Frontal cortex (tissue), 4 donors: ENCODE data around the gene PRKG1. TPM values are rescaled to one million over a fixed set of nuclear protein-coding genes. Genes with fewer than 3 reads are reported as not detected.

ENCODE experiments used
- DNase-seq, 2 donors: peaks; one replicate each; pipeline ENCODE4 v3.0.0; 2012; ENCODE audit warnings: low spot score in 2 of 2
- FAIRE-seq: peaks from 2 replicates; lab custom pipeline; 2012; peaks lifted over from hg19 to GRCh38; lab: Jason Lieb, UNC
- total RNA-seq: library from RNA; depleted of rRNA; stranded (reverse); fragments of >200 nt; gene quantifications from one replicate; pipeline ENCODE4 v1.2.3, GENCODE V29; 2014
- donor health status: control.
- donor health status: control.
- donor health status: control.

PRKG1 gene
- total RNA-seq, 1 donor from 2014 or later = 15.5 TPM

DNA sequence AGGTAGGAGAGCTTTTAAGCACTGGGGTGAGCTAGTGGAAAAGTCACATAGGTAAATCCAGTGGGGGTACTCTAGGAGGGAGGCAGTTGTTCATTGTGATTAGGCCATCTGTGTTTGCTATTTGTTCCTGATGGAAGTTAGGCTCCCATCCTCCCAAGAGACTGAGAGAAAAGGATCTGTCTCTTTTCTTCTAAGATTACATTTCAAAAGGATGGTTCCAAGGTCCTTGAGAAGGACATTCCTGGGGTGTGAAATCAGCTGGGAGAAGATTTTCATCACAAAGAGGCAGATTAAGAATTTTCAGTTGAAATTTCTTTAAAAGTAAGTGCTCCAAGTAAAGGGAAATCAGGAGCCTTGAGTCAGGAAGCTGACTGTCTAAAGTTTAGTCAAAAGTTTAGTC, 835.9 kb downstream of the PRKG1 start:
- DNase-seq = no peak
- no peak for FAIRE-seq

GRCh38 chr10:51910596-51910995, 836.3 kb downstream of the PRKG1 start:
- DNase-seq = no peak
- FAIRE-seq = no peak

GRCh38 chr10:51911723-51912122, 837.4 kb downstream of the PRKG1 start:
- FAIRE-seq = no peak

GRCh38 chr10:51915031-51915542, 840.8 kb downstream of the PRKG1 start:
- FAIRE-seq = no peak

More at GRCh38 chr10:51911723-51912122, 837.4 kb downstream of the PRKG1 start:
- DNase-seq = no peak

GRCh38 chr10:51918440-51918839, 844.2 kb downstream of the PRKG1 start:
- DNase-seq = no peak
- FAIRE-seq = no peak

More at GRCh38 chr10:51915031-51915542, 840.8 kb downstream of the PRKG1 start:
- DNase-seq = no peak

GRCh38 chr10:51918884-51919325, 844.6 kb downstream of the PRKG1 start:
- DNase-seq = no peak

GRCh38 chr10:51920672-51921071, 846.4 kb downstream of the PRKG1 start:
- FAIRE-seq = no peak
- DNase-seq = no peak

More at GRCh38 chr10:51918884-51919325, 844.6 kb downstream of the PRKG1 start:
- FAIRE-seq = no peak

DNA sequence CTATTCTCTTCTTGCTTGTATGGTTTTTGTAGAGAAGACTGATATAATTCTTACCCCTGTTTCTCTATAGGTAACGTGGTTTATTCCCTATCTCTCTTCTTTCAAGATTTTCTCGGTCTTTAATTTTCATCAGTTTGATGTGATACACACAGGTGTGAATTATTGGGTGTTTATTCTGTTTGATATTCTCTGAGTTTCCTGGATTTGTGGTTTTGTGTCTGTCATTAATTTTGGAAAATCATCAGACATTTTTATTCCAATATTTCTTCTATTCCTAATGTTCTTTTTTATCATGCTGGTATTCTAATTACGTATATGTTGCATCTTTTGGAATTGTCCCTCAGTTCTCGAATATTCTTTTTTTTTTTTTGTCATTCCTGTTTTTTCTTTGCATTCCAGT, 850.1 kb downstream of the PRKG1 start:
- no peak for FAIRE-seq
- no peak for DNase-seq

- no peak for FAIRE-seq
Observed at GRCh38 chr10:51926337-51926736, 852.0 kb downstream of the PRKG1 start.

DNA sequence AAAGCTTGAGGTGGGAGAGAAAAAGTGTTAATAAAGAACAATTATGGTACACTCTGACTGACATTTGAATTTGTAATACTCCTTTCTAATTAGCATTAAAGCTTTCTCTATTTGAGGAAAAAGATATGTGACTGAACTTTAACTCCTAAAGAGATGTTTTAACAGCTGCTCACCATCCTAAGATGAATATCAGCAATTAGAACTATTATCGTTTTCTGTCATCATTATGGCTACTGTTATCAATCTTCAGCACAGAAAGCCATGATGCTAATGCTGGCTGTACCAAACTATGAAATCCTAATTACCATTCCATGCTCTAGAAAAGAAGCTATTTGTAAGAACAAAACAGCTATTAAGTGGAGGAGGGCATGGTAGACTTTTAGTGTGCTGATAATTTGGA, 853.9 kb downstream of the PRKG1 start:
- no peak for DNase-seq
- FAIRE-seq = no peak

More at GRCh38 chr10:51926337-51926736, 852.0 kb downstream of the PRKG1 start:
- no peak for DNase-seq

DNA sequence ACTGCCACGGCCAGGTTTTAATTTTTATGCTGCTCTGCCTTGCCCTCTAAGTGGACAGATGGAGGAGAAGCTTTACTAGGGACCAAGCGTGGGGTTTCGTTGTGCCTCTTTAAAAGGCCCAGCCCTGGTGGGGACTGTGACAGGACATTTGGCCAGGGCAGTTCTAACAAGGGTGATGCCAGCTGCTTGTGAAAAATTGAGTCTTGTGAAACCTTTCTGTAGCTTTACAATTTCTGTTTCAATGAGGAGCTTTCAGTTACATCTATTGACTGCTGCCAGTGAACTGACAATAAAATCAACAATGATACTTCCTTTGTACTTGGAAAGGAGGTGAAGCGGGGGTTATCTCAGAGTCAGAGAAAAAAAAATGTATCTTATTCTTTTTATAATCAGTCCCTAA, 858.2 kb downstream of the PRKG1 start:
- FAIRE-seq (no peak), DNase-seq (no peak)

DNA sequence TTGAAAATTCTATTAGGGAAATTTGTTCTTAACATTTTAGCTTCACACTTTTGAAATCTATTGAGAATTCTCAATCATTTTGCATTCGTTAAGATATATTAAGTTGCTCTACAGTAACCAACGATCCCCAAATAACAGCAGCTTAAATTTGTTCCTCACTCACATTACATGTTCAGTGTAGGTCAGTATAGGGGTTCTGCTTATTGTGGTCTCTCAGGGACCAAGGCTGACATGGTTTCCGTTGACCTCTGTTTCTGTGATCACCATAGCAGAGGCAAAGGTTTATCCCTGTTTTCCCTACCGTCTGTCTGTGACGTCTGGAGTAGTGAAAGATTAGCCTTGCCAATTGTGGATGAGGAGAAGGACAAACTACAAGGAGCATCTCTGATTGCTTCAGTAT, 860.1 kb downstream of the PRKG1 start:
- DNase-seq (no peak), FAIRE-seq (no peak)

DNA sequence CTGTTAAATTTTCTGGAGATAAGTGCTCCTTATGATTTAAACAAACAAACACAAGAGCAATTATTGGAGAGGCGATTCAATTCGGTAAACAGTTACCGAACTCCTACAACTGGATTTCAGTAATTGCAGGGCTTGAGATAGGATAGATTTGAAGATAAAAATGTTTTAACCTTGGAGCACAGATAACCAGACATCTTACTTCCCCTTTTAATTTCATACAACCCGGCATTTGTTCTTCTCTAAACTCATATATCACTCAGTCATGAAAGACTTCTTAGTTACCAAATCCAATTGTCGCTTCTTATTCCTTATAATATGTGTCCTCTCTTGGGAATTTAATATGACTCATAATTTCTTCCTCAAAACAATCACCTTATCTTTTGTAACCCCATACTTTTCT, 861.1 kb downstream of the PRKG1 start:
- no peak for FAIRE-seq

GRCh38 chr10:51937308-51938140, 863.2 kb downstream of the PRKG1 start:
- FAIRE-seq (no peak), DNase-seq (no peak)

More for the DNA sequence above, 861.1 kb downstream of the PRKG1 start:
- DNase-seq = no peak

- DNase-seq = no peak
- FAIRE-seq = no peak
Observed at GRCh38 chr10:51950371-51950995, 876.2 kb downstream of the PRKG1 start.

GRCh38 chr10:51950996-51951555, 876.8 kb downstream of the PRKG1 start:
- DNase-seq (no peak), FAIRE-seq (no peak)

GRCh38 chr10:51951601-51952000, 877.3 kb downstream of the PRKG1 start:
- FAIRE-seq (no peak), DNase-seq (no peak)

DNA sequence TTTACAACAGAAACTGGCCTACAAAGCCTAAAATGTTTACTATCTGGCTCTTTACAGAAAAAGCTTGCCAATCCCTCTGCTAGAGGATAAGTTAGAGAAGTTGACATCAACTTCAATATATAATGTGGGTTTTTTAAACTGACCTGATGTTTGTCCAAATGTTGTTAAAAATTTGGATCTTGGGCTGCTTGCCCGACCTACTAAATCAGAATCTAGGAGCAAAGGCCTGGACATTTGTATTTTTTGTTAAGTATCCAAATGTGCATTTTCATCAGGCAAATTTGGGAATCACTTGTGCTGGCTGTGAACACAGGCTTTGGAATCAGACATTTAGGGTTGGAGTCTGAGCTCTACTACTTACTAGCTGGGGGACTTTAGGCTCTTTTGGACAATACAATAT, 877.8 kb downstream of the PRKG1 start:
- no peak for DNase-seq

DNA sequence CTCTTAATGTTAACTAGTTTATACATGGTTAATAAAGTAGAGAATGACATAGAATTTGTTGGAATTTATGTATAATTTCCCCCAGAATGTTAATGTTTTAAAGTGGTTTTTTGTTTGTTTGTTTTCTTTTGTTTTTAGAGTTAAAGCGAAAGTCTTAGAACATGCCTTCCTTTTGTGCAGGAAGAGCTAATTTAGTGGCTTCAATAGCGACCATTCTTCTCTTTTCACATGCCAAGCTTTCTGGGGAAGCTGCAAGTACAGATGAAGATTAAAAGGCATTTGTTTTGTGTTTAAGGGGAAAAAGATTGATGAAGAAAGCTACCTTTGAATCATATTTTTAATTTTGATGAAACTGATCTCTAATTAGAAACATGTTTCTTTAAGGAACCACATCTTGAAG, 881.4 kb downstream of the PRKG1 start:
- no peak for FAIRE-seq
- no peak for DNase-seq

More for the DNA sequence above, 877.8 kb downstream of the PRKG1 start:
- FAIRE-seq = no peak

DNA sequence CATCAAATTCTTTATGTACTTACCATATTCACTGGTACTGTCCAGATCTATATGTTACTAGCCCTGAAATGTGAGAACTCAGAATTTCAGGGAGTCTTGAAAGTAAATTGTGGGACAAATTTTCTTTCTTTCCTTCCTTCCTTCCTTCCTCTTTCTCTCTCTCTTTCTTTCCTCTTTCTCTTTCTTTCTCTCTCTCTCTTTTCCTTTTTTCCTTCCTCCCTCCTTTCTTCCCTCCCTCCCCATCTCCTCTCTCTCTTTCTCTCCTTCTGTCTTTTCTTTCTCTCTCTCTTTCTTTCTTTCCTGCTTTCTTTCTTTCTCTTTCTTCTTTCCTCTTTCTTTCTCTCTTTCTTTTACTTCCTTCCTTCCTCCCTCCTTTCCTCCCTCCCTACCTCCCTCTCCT, 882.5 kb downstream of the PRKG1 start:
- DNase-seq = no peak
- no peak for FAIRE-seq

DNA sequence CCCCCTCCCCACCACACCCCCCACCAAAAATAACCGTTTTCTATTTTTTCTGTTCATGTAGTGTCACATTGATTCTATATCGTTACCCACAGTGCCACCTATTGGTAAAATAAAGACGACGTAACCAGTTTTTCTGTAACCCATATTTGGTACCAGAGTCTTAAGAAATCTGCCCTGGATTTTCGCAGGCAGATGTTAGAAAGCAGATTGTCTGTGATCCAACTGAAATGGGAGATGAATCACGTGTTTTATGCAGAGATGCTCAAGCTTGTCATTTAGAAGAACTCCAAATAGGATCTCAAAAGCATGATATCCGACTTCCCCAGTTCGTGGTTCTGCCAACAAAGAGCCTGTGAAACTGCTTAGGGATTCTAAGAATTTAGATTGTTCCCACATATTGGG, 886.2 kb downstream of the PRKG1 start:
- DNase-seq (peak; percentile 4 to 22), FAIRE-seq (no peak)
